Sciatic nerve (tissue), 2 donors: ENCODE data around the gene ZNF423. TPM values are rescaled to one million over a fixed set of nuclear protein-coding genes. Genes with fewer than 3 reads are reported as not detected.
A peak's percentile ranks its signal among the peaks of the same experiment; 100 is the strongest.

Source experiments
- ATAC-seq: fragments of 200-7000 bp; cut with Tn5 transposase; one replicate; pipeline ENCODE4 v1.9.1; 2020; ENCODE audit warnings: mild to moderate bottlenecking, moderate library complexity
- DNase-seq: peaks from one replicate; pipeline ENCODE4 v3.0.0-alpha.2; 2020; ENCODE audit warnings: low spot score
- intact Hi-C: fragments of 100-400 bp; cut with DNase I; formaldehyde crosslinking; loops from one replicate; pipeline ENCODE4 v1.14.2; 2022
- total RNA-seq: library from RNA; stranded (reverse); fragmentation: NEBNext Ultra II Directional; extraction: Animal tissue kit (Norgen Biotek cat#: 25700); gene quantifications from one replicate; pipeline ENCODE4 v1.2.1, GENCODE V29; 2021
- donor health status: DM: no; HTN: no; CAD: no.
- donor health status: DM: no; HTN: no; CAD: no.

ZNF423 gene
- total RNA-seq, 1 donor from 2014 or later = 25.3 TPM

DNA sequence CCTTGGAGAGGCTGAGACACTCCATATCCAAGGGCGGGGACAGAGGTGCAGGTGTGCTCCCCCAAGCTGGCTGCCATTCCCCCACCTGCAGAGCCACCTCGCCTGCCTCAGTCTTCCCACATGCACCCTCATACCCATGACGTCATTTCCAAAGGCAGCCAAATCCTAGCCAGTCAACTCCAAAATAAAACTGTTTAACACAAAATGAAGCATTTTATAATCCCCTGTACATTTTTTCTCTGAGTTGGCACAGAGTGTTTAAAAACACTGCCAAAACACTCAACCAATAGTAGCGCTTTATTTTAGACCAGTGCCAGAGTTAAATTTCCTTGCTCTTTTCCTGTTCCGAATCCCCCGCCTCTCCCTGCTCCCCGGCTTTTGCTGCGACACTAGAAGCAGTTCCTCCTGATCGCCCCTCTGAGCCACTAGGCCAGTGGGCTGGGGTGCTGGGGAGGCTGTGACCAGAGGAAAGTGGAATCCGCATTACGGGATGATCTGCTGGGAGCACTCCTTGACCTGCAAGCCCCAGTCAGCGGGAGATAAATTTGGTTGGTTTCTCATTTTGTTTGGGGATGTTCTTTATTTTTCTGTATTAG lies 139.5 kb downstream of the ZNF423 start:
- intact Hi-C loops = no loop called here
- peak; percentile 9 for ATAC-seq
- DNase-seq = no peak

DNA sequence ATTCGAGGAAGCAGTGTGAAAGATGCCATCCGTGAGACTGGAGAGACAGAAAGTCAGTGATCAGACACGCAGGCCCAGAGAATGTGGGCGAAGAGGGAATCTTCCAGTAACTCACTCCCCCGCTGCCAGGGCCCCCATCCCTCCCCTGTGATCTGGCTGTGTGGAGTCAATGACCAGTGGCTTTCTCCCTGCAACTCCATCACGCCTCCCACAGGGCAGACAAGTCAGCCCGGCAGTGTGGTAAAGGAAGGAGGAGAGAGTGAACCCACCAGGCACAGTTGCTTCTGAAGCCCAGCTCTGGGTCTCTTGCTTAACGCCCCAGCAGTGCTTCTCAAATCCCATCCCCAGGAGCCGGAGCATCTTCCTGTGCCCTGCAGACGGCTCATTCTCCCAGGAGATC lies 142.1 kb downstream of the ZNF423 start:
- intact Hi-C loops = no loop called here
- ATAC-seq = no peak

DNA sequence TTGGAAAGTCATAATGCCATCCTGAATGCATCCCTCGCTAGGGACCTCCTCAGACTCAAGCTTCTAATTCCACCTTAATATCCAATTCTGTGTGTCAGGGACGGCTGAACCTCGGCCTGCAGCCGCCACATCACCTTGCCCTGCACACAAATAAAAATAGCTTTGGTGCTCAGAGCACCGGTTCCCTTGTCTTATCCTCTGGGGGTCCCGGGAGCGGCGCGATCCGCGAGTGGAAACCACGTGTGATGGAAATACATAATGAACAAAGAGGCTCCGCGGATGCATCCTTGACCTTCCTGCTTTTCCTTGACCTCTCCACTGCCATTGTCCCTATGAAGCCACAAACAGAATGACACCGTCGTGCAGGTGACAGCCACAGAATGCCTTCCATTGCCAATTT lies 143.4 kb downstream of the ZNF423 start:
- ATAC-seq = no peak
- DNase-seq = no peak
- intact Hi-C loops = no loop called here

More for the DNA sequence above, 142.1 kb downstream of the ZNF423 start:
- DNase-seq = no peak

DNA sequence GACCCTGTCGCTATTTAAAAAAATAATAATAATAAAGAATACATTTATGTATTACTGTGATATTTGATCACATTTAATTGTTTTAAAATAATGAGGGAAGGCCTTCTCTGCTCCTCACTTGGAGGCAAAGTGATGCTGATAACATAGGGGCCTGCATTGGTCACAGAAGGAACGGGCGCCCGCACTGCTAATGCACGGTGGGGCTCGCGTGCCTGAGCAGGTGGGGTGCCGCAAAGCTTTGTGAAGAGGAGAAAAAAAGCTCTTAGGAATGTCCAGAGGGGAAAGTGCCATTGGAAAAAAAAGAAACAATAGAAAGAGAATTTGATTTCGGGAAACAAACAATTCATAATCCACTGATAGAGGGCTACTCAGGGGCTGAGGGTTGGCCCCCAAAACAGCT lies 143.8 kb downstream of the ZNF423 start:
- intact Hi-C loops = no loop called here
- DNase-seq (no peak), ATAC-seq (no peak)

DNA sequence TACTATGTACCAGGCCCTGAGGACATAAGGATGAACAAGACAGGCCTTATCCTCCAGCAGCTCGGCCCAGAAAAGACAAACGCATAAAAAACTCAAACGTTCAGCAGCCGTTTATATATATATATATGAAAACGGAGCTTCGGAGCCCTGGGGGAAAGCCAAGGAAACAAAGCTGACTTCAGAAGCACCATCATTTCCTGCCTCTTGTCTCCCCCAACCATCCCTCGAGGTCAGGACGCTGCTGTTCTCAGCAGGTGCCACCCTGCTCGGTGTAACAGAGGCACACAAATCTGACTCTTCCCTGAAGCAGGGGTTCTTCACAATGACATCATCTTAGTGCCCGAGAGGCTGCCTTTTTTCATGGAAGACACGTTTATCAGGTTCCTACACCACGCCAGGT lies 146.9 kb downstream of the ZNF423 start:
- ATAC-seq (no peak), DNase-seq (no peak)
- intact Hi-C loops = no loop called here

DNA sequence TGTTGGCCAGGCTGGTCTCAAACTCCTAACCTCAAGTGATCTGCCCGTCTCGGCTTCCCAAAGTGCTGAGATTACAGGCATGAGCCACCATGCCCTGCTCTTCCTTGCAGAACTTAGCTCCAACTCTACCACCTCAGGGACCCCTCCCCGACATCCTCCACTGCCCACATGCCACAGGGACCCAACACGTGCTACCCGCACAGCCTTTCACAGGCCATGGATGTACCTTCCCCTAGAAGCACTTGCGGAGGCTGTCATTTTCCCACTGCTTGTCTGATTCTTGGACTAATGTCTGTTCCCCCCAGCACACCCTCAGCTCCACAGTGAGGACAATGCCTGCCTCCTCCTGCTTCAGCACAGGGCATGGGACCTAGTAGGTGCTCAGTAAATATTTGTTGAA lies 147.4 kb downstream of the ZNF423 start:
- ATAC-seq = no peak
- DNase-seq = no peak
- intact Hi-C loops = no loop called here

DNA sequence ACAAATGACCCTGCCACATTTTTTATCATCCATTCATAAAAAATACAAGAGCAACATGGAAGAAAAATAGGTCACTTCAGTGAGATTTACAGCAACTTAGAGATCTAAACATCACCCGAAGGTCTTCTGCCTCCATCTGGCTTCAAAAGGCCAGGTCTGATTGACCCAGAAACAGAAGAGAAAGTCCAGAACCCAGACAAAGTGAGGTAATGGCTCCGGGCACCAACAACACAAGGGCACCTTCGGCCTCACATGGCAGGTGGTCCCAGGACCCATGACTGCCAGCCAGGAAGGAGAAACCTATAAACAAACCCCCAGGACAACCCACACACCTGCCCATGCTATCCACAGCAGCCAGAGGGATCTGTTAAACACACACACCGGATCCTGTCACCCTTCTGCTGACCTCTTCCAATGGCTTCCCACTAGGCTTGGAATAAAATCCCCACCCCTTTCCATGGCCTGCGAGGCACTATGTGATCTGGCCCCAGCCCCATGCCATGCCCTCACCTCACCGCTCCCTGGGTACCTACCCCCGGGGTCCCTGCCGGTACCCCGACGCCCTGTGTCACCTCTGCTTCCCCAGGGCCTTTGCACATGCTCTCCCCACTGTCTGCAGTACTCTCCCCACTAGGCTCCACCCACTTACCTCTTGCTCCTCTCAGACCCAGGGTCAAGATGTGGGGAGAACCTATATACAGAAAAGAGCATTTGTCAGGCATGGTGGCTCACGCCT lies 149.1 kb downstream of the ZNF423 start:
- DNase-seq = no peak
- intact Hi-C loops = no loop called here
- no peak for ATAC-seq

DNA sequence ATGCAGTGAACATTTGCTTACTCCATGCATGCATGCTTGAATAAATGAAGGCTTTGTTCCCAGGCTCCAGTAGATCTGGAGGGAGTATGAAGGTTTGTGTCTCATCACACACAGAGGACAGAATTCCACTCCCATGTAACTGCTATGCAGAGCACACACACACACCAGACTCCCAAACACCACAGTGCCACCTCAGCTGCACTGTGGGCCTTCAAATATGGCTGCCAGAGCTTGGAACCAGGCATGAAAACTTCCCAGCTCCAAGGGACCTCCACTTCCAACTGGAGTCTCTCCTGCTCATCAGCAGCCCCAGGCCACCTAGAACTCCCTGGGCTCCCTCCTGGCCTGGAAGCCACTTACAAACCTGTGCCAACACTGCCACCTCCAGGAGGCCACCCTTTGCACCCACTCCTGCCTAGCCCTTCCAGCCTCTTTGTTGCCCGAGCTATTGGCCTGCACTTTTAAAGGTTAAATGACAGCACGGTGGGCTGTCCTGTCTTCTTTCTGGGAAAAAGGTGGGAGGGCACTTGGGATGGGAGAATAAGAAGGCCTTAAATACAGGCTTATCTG lies 151.2 kb downstream of the ZNF423 start:
- DNase-seq = no peak
- intact Hi-C loops = no loop called here

DNA sequence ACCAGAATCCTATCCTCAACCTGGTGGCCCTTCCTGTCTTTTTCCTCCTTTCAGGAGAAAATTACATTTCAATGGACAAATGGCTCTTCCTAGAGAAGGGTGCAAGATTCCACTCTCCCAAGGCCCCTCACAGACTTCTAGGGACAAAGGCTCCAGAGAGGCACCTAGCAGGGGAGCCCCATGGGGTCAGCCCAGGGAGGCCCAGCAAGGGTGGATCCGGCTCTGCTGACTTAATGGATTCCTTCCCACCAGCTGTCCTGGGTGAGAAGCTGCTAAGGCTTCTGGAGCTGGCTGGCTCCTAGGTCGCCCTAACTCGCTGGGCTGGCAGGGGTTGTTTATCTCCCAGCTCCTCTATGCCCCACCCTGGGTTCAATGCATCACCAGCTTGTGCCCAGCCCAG lies 152.4 kb downstream of the ZNF423 start:
- DNase-seq (no peak), ATAC-seq (no peak)
- intact Hi-C loops = no loop called here

More for the DNA sequence above, 151.2 kb downstream of the ZNF423 start:
- no peak for ATAC-seq

DNA sequence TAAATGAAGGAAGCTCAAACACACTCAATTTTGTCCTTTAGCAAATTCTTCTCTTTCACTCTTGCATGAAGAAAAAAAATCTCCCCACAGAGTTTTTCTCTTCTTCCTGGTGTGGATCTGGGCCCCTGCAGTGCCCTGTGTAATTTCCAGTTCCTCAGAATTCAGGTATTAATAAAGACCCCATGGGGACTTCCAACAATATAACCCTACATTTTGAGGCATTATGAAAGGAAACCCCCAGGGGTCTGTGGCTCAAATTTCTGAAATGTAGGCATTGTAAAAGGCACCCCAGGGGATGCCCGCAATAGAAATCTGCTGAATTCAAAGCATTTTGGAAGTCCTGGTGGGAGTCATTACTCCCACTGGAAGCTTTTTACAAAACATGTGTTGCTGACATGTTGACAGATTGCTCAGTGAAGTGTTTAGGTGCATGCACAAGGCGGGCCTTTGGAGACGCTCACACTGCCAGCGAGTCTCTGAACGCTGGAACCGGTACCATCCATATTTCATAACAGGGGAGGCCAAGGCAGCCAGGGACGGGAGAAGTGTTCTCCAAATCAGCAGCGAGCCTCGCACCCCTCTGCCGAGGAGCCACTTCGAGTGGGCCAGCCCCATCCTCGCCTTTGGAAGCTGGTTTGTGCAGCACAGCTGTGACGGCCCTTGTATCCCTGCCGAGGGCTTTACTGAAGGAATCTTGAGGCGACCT lies 154.0 kb downstream of the ZNF423 start:
- DNase-seq = peak; percentile 84

DNA sequence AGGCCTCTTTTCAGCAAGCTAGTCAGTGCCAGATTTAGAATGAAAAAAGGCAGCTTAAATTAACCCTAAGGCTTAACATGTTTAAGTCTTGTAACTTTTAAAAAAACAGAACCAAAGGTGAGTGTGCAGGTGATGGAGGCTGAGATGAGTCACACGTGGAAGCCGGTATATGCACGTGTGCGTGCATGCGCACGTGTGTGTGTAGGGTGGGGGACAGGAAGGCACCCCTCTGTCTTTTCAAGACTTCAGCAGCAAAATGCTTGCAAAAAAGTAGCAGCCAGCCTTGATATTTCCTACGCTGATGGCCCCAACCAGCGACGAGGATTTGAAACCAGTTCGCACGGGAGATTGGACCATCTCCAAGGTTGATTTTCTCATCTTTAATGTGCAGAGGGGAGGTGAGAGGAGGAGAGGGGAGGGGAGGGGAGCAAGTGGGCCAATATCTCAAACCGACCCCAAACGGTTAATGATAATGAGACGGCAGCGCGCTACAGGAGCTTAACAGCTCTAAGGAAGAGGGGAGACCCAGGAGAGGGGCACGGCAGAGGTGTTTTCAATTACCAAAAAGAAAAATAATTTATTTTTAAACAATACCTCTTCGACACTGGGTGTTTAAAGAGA lies 154.7 kb downstream of the ZNF423 start:
- intact Hi-C loops = no loop called here
- no peak for ATAC-seq

More for the DNA sequence above, 154.0 kb downstream of the ZNF423 start:
- intact Hi-C loops = no loop called here
- ATAC-seq = peak; percentile 87

DNA sequence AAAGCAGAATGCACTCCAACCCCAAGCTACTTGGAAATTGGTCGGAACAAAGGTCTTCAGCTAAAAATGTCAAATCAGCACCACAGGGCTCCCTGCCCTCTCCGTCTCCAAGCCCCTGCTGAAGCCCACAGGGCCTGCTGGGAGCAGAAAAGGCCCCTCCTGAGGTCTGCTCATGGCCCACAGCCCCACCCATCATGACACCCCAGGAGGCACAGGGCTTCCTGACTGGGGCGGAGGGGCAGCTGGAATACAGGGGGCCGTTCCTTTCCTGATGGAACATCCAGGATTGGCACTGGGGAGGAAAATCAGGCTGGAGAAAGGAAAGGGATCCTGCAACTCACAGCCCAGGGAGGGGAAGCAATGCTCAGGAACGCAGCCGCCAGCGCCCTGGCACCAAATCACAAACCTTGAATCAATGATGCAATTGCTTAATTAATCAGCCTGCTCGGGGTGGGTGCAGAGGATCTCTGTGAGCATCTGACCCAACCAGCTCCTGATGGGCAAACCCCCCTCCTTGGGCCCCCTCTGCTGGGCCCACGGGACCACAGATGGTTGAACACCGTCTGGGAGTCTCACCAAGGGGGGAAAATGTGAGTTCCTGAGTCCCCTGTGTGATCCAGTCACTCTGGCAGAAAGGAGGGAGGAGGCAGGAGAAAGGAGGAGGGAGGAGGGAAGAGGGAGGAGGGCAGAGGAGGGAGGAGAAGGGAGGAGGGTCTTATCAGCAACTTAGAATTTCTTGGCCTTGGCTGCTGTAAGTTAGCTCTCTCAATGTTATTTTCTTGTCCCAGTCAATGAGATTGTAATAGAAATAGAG lies 155.5 kb downstream of the ZNF423 start:
- peak; percentile 37 for ATAC-seq
- intact Hi-C loops = no loop called here
- no peak for DNase-seq

More for the DNA sequence above, 154.7 kb downstream of the ZNF423 start:
- no peak for DNase-seq

DNA sequence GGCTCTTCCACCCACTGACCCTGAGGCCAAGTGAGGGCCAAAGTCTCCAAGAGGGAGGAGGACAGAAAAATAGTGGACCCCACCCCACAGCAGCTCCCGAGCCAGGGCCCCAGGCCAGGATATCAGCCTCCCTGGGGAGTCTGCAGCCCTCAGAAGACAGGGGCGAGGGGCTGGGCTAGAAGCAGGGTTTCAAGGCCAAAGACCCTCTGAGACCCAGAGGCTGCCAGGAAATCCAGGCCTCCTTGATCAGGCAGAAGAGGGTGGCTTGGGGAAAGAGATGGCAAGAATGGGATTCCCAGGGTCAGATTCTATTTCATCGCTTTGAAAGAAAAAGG lies 156.1 kb downstream of the ZNF423 start:
- DNase-seq (no peak), ATAC-seq (no peak)
- intact Hi-C loops = no loop called here

DNA sequence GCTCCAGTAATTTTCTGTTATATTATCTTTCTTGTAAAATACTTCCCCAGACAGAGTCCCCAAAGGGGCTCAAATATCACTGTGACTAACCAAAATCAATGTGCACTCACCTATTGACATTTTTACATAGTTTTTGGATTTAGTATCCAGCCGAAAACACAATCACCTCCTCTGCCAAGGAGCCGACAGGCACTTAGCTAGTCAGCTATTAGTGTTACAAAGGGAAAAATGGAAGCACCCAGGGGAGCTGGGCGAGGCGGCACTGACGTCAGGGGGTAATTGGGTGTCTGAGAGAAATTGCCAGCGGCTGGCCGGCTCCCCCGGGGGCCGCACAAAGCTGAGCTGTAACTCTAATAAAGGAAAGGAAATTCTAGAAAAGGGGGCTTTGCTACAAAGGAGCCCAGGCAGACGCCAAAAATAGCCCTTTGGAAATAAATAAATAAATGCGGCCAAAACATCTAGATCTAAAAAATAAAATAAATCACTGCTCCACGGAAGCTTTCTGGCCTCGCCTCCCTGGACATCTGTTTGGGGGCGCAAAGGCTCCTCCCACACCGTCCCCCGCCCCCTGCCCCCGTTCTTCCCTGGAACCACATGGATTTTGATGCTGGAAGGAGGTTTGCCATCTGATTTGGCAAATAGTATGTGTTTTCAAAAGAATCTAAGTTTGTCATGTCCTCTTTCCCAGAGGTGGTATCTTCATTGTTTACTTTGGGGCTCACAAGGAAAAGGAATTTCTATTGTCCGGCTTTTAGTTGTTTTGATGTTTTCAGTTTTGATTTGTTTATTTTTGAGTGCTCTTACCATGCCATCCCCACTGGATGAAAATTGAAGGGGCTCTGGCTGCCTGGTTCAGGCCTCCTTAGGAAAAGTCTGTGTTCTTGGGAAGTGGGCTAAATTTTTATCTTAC lies 156.7 kb downstream of the ZNF423 start:
- intact Hi-C loops = no loop called here
- DNase-seq (peak; percentile 81), ATAC-seq (peak; percentile 75)

DNA sequence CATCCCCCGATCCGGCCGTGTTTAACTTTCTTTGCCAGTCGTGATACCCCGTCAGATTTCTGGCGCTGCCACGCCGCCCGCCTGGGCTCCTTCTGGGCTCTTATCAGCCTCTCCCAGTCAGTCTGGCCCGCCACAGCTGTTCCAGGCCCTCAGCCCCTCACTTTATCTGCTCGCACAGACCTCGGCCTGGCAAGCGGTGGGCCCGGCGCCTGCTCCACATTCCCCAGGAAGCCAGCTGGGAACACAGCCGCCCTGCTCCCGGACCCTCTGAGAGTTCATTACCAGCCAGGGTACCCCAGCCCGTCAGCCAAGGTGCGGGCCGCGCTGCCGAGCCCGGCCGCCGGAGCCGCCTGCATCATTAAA lies 157.5 kb downstream of the ZNF423 start:
- ATAC-seq (no peak), DNase-seq (no peak)
- intact Hi-C loops = no loop called here

DNA sequence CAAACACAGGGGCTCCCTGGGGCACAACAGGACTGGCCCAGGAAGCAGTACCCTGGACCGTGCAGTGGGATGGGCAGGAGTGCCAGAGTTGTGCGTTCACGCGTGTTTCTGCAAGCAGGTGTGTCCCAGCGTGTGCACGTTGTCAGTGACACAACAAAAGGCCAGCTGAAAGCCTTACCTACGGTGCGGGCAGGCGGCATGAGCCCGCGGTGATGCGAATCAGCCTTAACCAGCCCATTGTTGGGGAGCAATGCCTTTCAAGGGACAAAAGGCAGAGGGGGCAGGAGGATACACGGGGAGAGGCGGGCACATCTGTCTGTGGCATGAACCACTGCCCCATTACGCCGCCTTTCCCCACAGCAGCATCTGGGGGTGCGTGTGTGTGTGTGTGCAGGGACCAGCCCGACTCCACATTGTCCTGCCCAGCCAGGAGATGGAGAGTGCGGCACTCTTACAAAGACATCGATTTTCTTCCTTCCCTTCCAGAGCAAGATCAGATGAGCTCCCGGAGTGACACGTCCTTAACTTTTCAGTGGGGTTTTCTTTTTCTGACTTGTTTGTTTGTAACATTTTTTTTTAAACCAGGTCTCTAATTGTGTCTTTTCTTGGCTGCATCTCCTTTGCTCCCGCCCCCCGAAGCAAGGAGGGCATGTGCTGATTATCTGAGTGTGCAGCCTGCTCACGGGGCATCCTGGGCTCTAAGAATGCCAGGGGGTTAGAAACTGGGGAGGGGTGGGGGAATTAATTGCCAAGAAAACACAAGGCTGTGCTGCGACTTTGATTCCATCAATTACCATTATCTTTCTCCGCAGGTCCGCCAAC lies 158.1 kb downstream of the ZNF423 start:
- no peak for DNase-seq
- no peak for ATAC-seq
- intact Hi-C loops = no loop called here
